ENCODE measurements around the gene RIMS3.
A peak's percentile ranks its signal among the peaks of the same experiment; 100 is the strongest.

The RIMS3 gene

DNA sequence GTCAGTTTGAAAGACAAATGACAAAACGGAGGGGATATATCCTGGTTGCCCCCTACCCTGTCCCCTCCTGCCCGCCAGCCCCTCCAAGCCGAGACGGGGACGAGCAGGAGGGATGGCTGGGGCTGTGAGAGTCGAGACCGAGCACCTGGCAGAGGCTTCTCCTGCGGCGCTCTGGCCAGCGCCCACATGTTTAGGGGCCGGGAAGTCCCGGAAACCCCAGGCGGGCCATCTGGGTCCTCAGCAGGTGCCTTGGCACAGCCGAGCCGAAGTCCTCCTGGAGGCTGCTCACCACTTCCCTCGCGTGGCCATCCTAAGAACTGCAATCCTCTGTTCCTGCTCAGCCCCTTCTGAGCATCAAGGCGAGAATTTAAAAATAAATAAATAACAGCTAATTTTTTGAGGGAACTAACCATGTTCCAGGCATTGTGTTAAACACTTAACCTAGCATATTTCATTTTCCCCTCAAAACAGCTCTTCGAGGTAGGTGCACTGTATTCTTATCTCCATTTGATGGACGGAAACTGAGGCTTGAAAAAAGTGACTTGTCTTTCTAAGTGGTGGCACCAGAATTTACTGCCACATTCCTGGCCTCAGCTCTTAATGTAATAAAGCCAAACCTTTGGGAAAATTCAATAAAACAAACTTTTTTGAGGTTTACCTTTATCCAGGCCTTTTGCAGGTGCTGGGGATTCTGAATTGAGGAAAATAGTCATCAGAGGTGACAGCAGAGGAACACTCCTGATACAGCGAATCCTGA is 3.5 kb upstream of the RIMS3 start:
- Histone ChIP-seq H3K9me3 (ENCODE audit: control insufficient read depth, insufficient read depth, low read length) (no peaks in the 10 kb centered on the region), H3K27ac (ENCODE audit: low read length) (no peak overlapping the region), H3K36me3 (ENCODE audit: control insufficient read depth, insufficient read depth, low read length) (no peaks in the 10 kb centered on the region), H3K27me3 (ENCODE audit: control insufficient read depth, insufficient read depth, low read length) (no peaks in the 10 kb centered on the region), H3K4me3 (ENCODE audit: low read length) (no peak overlapping the region), H3K4me1 (ENCODE audit: control insufficient read depth, insufficient read depth, low read length) (peaks cover 4% of the 10 kb centered on the region; the same call in 1 of the 2 replicates)
- peak; percentile 64 for DNase-seq (ENCODE audit: low read depth, low spot score)
- WGBS (ENCODE audit: insufficient coverage, insufficient read length) = no CpG with 5 or more reads among the region's 21 CpGs

DNA sequence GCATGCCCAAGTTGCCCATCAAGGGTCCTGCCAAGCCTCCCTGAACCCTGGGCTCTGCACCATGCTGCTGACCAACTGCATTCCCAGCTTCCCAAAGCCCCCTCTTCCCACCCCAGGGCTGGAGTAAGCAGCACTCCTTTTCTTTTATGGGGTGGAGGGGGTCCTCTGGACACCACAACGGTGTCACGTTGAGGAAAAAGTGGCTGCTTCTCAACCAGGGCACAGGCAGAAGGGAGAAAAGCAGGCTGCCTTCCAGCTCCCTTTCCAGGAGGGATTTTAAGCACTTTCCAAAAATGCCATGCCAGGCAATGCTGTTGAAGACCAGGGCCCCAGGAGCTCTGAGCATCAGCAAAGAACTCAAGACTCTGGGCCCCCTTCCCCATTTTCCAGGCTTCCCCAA is 691 bp downstream of the RIMS3 start:
- Histone ChIP-seq H3K27me3 (ENCODE audit: control insufficient read depth, insufficient read depth, low read length) (no peaks in the 10 kb centered on the region), H3K9me3 (ENCODE audit: control insufficient read depth, insufficient read depth, low read length) (no peaks in the 10 kb centered on the region), H3K27ac (ENCODE audit: low read length) (no peak overlapping the region), H3K4me3 (ENCODE audit: low read length) (peak overlapping the region; percentile 72; the same call in 1 of the 2 replicates), H3K36me3 (ENCODE audit: control insufficient read depth, insufficient read depth, low read length) (no peaks in the 10 kb centered on the region), H3K4me1 (ENCODE audit: control insufficient read depth, insufficient read depth, low read length) (peaks cover 9% of the 10 kb centered on the region)
- no CpG with 5 or more reads among the region's 2 CpGs for WGBS (ENCODE audit: insufficient coverage, insufficient read length)
- no peak for DNase-seq (ENCODE audit: low read depth, low spot score)

DNA sequence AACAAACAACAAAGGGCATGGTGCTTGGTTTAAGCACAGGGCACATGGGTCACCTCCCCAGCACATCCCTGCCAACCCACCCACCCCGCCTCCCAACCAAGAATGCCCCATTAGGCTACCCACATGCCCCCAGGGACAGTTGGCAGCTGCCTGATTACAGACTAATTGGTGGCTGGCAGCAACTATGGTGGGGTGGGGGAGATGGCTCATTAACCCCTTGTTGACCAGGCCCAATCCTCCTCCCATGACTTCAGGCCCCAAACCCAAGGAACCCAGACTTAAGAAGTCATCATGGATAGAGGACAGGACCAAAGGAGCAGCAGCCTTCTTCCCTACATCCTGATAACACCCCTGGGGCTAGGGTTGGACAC is 1.3 kb downstream of the RIMS3 start:
- H3K27ac ChIP-seq (ENCODE audit: low read length) = no peak overlapping the region
- DNase-seq (ENCODE audit: low read depth, low spot score) = no peak
- peaks cover 7% of the 10 kb centered on the region for H3K4me1 ChIP-seq (ENCODE audit: control insufficient read depth, insufficient read depth, low read length)
- no peaks in the 10 kb centered on the region for H3K36me3 ChIP-seq (ENCODE audit: control insufficient read depth, insufficient read depth, low read length)
- WGBS (ENCODE audit: insufficient coverage, insufficient read length) = no CpG with 5 or more reads among the region's 1 CpG
- H3K4me3 ChIP-seq (ENCODE audit: low read length) = no peak overlapping the region
- H3K9me3 ChIP-seq (ENCODE audit: control insufficient read depth, insufficient read depth, low read length) = no peaks in the 10 kb centered on the region
- H3K27me3 ChIP-seq (ENCODE audit: control insufficient read depth, insufficient read depth, low read length) = no peaks in the 10 kb centered on the region

DNA sequence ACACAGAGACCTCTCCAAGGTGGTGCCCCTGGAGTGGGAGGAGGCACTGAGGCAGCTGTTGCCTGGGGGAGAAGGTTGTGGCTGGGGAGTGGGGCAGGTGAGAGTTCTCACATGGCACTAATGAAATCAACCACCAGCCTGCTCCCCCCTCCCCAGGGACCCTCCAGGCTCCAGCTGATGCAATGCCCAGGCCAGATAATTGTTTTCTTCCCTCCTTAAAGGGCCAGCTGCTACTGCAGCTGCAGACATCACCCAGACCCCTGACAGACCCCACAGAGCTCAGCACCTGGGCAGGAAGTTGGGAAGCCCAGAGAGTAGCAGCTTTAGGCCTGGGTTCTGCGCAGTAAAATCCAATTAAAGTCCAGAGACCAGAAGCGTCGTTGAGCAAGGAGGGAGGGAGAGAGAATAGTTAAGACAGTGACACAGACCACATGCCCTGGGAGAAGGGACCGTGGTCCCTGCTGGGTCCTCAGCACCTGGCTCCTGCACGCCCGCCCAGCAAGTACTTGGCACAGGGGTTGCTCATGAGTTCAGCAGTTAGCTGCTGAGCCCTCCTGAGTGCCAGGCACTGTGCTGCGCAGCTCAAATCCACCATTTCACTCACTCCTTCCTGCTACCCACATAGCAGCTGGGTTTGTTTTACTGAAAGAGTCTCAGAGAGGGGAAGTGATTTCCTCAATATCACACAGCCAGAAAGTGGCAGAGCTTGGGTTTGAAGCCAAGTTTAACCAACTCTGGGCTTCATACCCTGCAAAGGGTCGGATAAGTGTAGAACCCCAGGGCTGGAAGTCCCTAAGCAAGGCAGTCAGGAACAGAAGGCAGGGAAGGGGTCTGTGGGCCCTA is 1.9 kb downstream of the RIMS3 start:
- no peak for DNase-seq (ENCODE audit: low read depth, low spot score)
- H3K27ac ChIP-seq (ENCODE audit: low read length) = no peak overlapping the region
- no CpG with 5 or more reads among the region's 8 CpGs for WGBS (ENCODE audit: insufficient coverage, insufficient read length)

DNA sequence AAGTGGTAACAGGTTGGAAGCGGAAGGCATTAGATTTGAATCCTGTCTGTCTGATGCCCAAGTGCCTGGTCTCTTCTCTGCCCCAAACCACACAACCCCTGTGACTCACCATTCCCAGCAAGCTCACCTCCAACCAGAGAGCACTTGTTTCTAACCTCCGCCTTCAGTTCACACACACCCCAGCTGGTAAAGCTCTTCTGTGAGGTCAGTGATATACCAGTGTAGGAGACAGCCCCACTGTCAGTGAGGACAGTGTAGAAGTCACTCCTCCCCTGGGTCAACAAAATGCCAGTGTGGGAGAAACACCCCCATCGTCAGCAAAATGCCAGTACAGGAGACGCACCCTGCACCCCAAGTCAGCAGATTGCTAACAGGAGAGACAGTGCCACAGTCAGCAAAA is 2.6 kb downstream of the RIMS3 start:
- Histone ChIP-seq H3K27me3 (ENCODE audit: control insufficient read depth, insufficient read depth, low read length) (no peaks in the 10 kb centered on the region), H3K4me1 (ENCODE audit: control insufficient read depth, insufficient read depth, low read length) (peaks cover 7% of the 10 kb centered on the region), H3K27ac (ENCODE audit: low read length) (no peak overlapping the region), H3K36me3 (ENCODE audit: control insufficient read depth, insufficient read depth, low read length) (no peaks in the 10 kb centered on the region), H3K9me3 (ENCODE audit: control insufficient read depth, insufficient read depth, low read length) (no peaks in the 10 kb centered on the region), H3K4me3 (ENCODE audit: low read length) (no peak overlapping the region)
- no CpG with 5 or more reads among the region's 4 CpGs for WGBS (ENCODE audit: insufficient coverage, insufficient read length)
- DNase-seq (ENCODE audit: low read depth, low spot score) = no peak

More for the DNA sequence above, 1.9 kb downstream of the RIMS3 start:
- no peaks in the 10 kb centered on the region for H3K36me3 ChIP-seq (ENCODE audit: control insufficient read depth, insufficient read depth, low read length)
- no peaks in the 10 kb centered on the region for H3K27me3 ChIP-seq (ENCODE audit: control insufficient read depth, insufficient read depth, low read length)
- peaks cover 7% of the 10 kb centered on the region for H3K4me1 ChIP-seq (ENCODE audit: control insufficient read depth, insufficient read depth, low read length)
- no peaks in the 10 kb centered on the region for H3K9me3 ChIP-seq (ENCODE audit: control insufficient read depth, insufficient read depth, low read length)
- H3K4me3 ChIP-seq (ENCODE audit: low read length) = no peak overlapping the region

DNA sequence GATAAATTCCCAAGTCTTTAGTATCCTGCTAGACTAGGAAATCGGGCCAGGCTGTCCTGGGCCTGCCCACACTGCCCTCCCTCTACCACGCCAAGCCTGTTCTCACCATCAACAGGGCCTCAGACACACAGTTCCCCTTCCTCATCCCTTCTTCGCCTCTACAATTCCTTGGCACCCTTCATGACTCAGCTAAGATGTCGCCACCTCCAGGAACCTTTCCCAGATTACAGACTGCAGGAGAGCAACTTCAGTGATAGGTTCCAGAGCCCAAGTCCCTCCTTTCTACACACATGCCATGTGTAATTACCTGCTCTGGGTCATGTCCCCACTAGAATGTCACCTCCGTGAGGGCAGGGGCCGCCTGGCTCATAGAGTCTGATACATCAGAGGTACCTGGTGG is 3.3 kb downstream of the RIMS3 start:
- no peak overlapping the region for H3K27ac ChIP-seq (ENCODE audit: low read length)
- WGBS (ENCODE audit: insufficient coverage, insufficient read length) = no CpG with 5 or more reads among the region's 6 CpGs

DNA sequence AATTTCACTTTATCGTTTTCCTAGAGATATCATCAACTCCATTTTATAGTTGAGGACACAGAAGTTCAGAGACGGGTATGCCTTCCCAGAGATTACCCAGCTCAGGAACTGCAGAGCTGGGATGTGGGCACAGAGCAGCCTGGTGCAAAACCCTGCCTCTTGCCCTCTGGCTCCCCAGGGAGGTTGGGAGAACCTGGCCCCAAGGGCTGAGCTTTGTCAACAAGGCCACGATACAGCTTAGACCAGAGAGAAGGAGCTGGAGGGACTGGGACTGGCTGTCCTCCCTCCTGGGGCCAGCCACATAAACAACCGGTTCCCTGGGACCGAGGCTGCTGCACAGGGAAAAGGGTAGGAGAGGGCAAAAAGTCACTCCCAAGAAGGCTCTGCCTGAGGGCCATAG is 3.8 kb downstream of the RIMS3 start:
- Histone ChIP-seq H3K27me3 (ENCODE audit: control insufficient read depth, insufficient read depth, low read length) (no peaks in the 10 kb centered on the region), H3K4me3 (ENCODE audit: low read length) (no peak overlapping the region), H3K27ac (ENCODE audit: low read length) (no peak overlapping the region), H3K36me3 (ENCODE audit: control insufficient read depth, insufficient read depth, low read length) (no peaks in the 10 kb centered on the region), H3K4me1 (ENCODE audit: control insufficient read depth, insufficient read depth, low read length) (peaks cover 7% of the 10 kb centered on the region), H3K9me3 (ENCODE audit: control insufficient read depth, insufficient read depth, low read length) (no peaks in the 10 kb centered on the region)
- DNase-seq (ENCODE audit: low read depth, low spot score) = no peak
- no CpG with 5 or more reads among the region's 5 CpGs for WGBS (ENCODE audit: insufficient coverage, insufficient read length)

More for the DNA sequence above, 3.3 kb downstream of the RIMS3 start:
- Histone ChIP-seq H3K4me3 (ENCODE audit: low read length) (no peak overlapping the region), H3K9me3 (ENCODE audit: control insufficient read depth, insufficient read depth, low read length) (no peaks in the 10 kb centered on the region), H3K27me3 (ENCODE audit: control insufficient read depth, insufficient read depth, low read length) (no peaks in the 10 kb centered on the region), H3K36me3 (ENCODE audit: control insufficient read depth, insufficient read depth, low read length) (no peaks in the 10 kb centered on the region), H3K4me1 (ENCODE audit: control insufficient read depth, insufficient read depth, low read length) (peaks cover 7% of the 10 kb centered on the region)
- no peak for DNase-seq (ENCODE audit: low read depth, low spot score)

DNA sequence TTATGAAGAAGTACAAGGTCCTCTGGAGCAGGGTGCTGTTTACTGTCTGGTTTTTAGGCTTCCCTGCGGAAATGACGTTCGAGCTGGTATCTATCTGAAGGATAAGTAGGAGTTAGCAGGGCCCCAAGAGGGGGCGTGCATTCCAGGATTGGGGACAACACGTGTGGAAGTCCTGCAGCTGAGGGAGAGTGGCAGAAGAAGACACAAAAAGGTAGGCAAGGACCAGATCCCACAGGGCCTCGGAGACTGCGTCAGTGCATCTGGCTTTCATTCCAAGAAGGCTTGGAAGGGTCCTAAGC is 5.9 kb downstream of the RIMS3 start:
- WGBS (ENCODE audit: insufficient coverage, insufficient read length) = no CpG with 5 or more reads among the region's 7 CpGs
- Histone ChIP-seq H3K9me3 (ENCODE audit: control insufficient read depth, insufficient read depth, low read length) (no peaks in the 10 kb centered on the region), H3K27ac (ENCODE audit: low read length) (no peak overlapping the region), H3K4me3 (ENCODE audit: low read length) (no peak overlapping the region), H3K36me3 (ENCODE audit: control insufficient read depth, insufficient read depth, low read length) (no peaks in the 10 kb centered on the region), H3K27me3 (ENCODE audit: control insufficient read depth, insufficient read depth, low read length) (no peaks in the 10 kb centered on the region), H3K4me1 (ENCODE audit: control insufficient read depth, insufficient read depth, low read length) (peaks cover 9% of the 10 kb centered on the region)
- no peak for DNase-seq (ENCODE audit: low read depth, low spot score)

DNA sequence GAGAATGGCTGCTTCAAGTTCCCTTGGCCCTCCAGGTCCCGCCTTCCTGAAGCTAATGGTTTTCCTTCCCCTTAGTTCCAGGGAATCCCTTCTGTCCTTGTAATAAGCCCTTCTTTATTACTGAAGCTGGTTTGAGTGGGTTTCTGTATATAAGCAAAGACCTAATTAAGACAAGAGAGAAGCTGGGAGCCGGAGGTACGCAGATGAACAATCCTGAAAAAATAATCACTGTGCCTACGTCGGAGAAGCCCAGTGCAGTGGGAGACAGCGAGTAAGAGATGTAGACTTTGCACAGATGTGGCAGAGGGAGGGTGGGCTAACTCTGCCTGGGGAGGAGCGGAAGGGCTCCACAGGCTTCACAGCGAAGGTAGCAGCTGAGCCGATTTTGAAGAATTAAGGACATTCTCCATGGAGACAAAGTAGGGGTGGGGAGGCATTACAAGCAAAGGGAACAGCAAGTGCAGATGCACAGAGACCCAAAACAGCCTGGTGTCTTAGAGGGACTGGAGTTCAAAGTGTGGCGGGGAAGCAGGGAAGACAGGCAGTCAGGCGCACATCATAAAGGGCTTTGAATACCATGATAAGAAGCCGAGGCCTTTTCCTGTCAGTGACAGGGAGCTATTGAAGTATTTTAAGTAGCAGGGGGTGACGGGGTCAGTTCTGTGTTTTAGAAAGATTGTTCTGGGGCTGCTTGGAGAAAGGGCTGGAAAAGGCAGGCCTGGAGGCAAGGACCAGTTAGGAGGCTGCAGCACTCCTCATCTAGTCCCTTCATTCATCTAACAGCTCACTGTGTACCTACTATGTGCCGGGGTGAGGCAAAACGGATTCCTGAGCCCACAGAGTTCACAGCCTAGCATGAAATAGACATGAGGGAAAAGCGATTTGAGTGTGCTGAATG is 6.5 kb downstream of the RIMS3 start:
- Histone ChIP-seq H3K9me3 (ENCODE audit: control insufficient read depth, insufficient read depth, low read length) (no peaks in the 10 kb centered on the region), H3K4me3 (ENCODE audit: low read length) (no peak overlapping the region), H3K27me3 (ENCODE audit: control insufficient read depth, insufficient read depth, low read length) (no peaks in the 10 kb centered on the region), H3K36me3 (ENCODE audit: control insufficient read depth, insufficient read depth, low read length) (no peaks in the 10 kb centered on the region), H3K27ac (ENCODE audit: low read length) (no peak overlapping the region), H3K4me1 (ENCODE audit: control insufficient read depth, insufficient read depth, low read length) (peaks cover 14% of the 10 kb centered on the region)
- WGBS (ENCODE audit: insufficient coverage, insufficient read length) = no CpG with 5 or more reads among the region's 16 CpGs
- DNase-seq (ENCODE audit: low read depth, low spot score) = no peak

DNA sequence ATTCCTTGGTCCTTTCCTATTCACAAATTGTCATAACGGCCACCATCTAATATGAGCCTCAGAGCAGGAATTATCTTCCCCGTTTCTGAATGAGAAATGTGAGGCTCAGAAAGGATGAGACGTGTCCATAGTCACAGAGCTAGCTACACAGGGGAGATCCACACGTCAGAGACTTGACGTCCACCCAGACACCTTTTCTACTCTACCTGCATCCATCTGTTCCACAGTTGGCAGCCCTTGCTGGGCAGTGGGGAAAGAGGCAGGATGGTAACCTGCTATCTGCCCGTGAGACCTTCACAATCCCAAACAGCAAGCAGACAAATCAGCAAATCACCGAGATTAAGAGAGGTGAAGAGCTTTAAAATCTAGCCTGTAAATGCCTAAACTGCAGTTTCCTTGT is 8.4 kb downstream of the RIMS3 start:
- no peak overlapping the region for H3K27ac ChIP-seq (ENCODE audit: low read length)
- peaks cover 14% of the 10 kb centered on the region for H3K4me1 ChIP-seq (ENCODE audit: control insufficient read depth, insufficient read depth, low read length)
- DNase-seq (ENCODE audit: low read depth, low spot score) = no peak
- H3K9me3 ChIP-seq (ENCODE audit: control insufficient read depth, insufficient read depth, low read length) = no peaks in the 10 kb centered on the region
- H3K4me3 ChIP-seq (ENCODE audit: low read length) = no peak overlapping the region
- no peaks in the 10 kb centered on the region for H3K27me3 ChIP-seq (ENCODE audit: control insufficient read depth, insufficient read depth, low read length)
- WGBS (ENCODE audit: insufficient coverage, insufficient read length) = no CpG with 5 or more reads among the region's 7 CpGs
- no peaks in the 10 kb centered on the region for H3K36me3 ChIP-seq (ENCODE audit: control insufficient read depth, insufficient read depth, low read length)

Measured in iPS DF 6.9 (cell line).